Ammon's horn (tissue), 1 donor: ENCODE results near the gene AKAP6.
A peak's percentile ranks its signal among the peaks of the same experiment; 100 is the strongest.
"Not testable (repeated sequence)": the region's sequence is repeated elsewhere in the genome, so short reads cannot be mapped to it uniquely, and the experiment has no call there.

Experiments
- DNase-seq: peaks from one replicate; pipeline ENCODE4 v3.0.0-alpha.2; 2016; ENCODE audit warnings: low spot score

The AKAP6 gene

GRCh38 chr14:32762886-32763285 is 433.8 kb downstream of the AKAP6 start:
- no peak for DNase-seq

GRCh38 chr14:32763673-32764072 is 434.6 kb downstream of the AKAP6 start:
- no peak for DNase-seq

- DNase-seq, result no peak
These were observed 435.0 kb downstream of the AKAP6 start for GRCh38 chr14:32764131-32764530.

GRCh38 chr14:32770422-32770821 is 441.3 kb downstream of the AKAP6 start:
- DNase-seq, result no peak

- DNase-seq, result no peak
These were observed 445.1 kb downstream of the AKAP6 start for GRCh38 chr14:32774214-32774613.

- no peak for DNase-seq
These were observed 450.7 kb downstream of the AKAP6 start for GRCh38 chr14:32779840-32780239.

GRCh38 chr14:32784405-32784804 is 455.3 kb downstream of the AKAP6 start:
- DNase-seq, result no peak

GRCh38 chr14:32785585-32785984 is 456.5 kb downstream of the AKAP6 start:
- no peak for DNase-seq

- DNase-seq, result no peak
These were observed 457.8 kb downstream of the AKAP6 start for GRCh38 chr14:32786886-32787285.

GRCh38 chr14:32793033-32793432 is 463.9 kb downstream of the AKAP6 start:
- DNase-seq, result not testable (repeated sequence)

- DNase-seq, result no peak
These were observed 471.2 kb downstream of the AKAP6 start for GRCh38 chr14:32800320-32800719.

- DNase-seq, result no peak
These were observed 473.2 kb downstream of the AKAP6 start for GRCh38 chr14:32802295-32802694.

- DNase-seq, result no peak
These were observed 476.9 kb downstream of the AKAP6 start for GRCh38 chr14:32805979-32806378.

GRCh38 chr14:32808644-32809043 is 479.5 kb downstream of the AKAP6 start:
- peak; percentile 84 for DNase-seq

GRCh38 chr14:32809255-32809654 is 480.2 kb downstream of the AKAP6 start:
- DNase-seq, result no peak

- DNase-seq, result no peak
These were observed 484.3 kb downstream of the AKAP6 start for GRCh38 chr14:32813401-32813800.

GRCh38 chr14:32814721-32815120 is 485.6 kb downstream of the AKAP6 start:
- no peak for DNase-seq

- DNase-seq, result no peak
These were observed 487.5 kb downstream of the AKAP6 start for GRCh38 chr14:32816588-32816987.

- DNase-seq, result no peak
These were observed 488.7 kb downstream of the AKAP6 start for GRCh38 chr14:32817780-32818179.

- DNase-seq, result no peak
These were observed 489.5 kb downstream of the AKAP6 start for GRCh38 chr14:32818581-32818980.

- no peak for DNase-seq
These were observed 491.1 kb downstream of the AKAP6 start for GRCh38 chr14:32820181-32820580.

GRCh38 chr14:32820682-32821081 is 491.6 kb downstream of the AKAP6 start:
- DNase-seq, result no peak

GRCh38 chr14:32821964-32822653 is 493.0 kb downstream of the AKAP6 start:
- DNase-seq, result no peak

GRCh38 chr14:32823706-32824105 is 494.6 kb downstream of the AKAP6 start:
- no peak for DNase-seq
